Keratinocyte (primary cell): Measurements from ENCODE around the gene OR9Q2. TPM values are rescaled to one million over a fixed set of nuclear protein-coding genes. Genes with fewer than 3 reads are reported as not detected.

Source experiments
- DNase-seq: peaks from one replicate; pipeline ENCODE4 v3.0.0-alpha.2; 2011; ENCODE audit warnings: low read depth, missing footprints, low spot score
- FAIRE-seq: peaks from 2 replicates; lab custom pipeline; 2011; peaks lifted over from hg19 to GRCh38; lab: Jason Lieb, UNC
- H2AFZ ChIP-seq: 2 replicates; pipeline ENCODE4 v1.6.0; 2012; ENCODE audit warnings: low read length, control low read depth, inconsistent platforms; ENCODE audit not compliant: control insufficient read depth
- H3K27ac ChIP-seq: 2 replicates; pipeline ENCODE4 v1.5.1; 2011; ENCODE audit warnings: low read length; ENCODE audit not compliant: control insufficient read depth, insufficient read depth
- H3K27me3 ChIP-seq: 3 replicates; pipeline ENCODE4 v1.6.0; 2011; ENCODE audit warnings: low read length; ENCODE audit not compliant: control insufficient read depth, insufficient read depth; ENCODE audit errors: extremely low read depth
- H3K36me3 ChIP-seq, 2 experiments: 2 replicates in 1 of 2; 3 replicates in 1 of 2; pipeline ENCODE4 v1.5.1; 2011; ENCODE audit warnings: low read length in 2 of 2, mild to moderate bottlenecking in 1 of 2; ENCODE audit not compliant: control insufficient read depth in 2 of 2, insufficient read depth in 2 of 2; ENCODE audit errors: extremely low read depth in 1 of 2
- H3K4me1 ChIP-seq: 3 replicates; pipeline ENCODE4 v1.5.1; 2011; ENCODE audit warnings: low read length; ENCODE audit not compliant: control insufficient read depth, insufficient read depth; ENCODE audit errors: extremely low read depth
- H3K4me2 ChIP-seq: 3 replicates; pipeline ENCODE4 v1.6.0; 2011; ENCODE audit warnings: low read depth, low read length; ENCODE audit not compliant: control insufficient read depth, insufficient read depth; ENCODE audit errors: extremely low read depth
- H3K4me3 ChIP-seq, 3 experiments: fragments of 200-600 bp in 1 of 3; sonication (generic) in 1 of 3; 2 replicates in 2 of 3; 3 replicates in 1 of 3; pipeline ENCODE4 v1.5.1; 2011 to 2016; ENCODE audit warnings: low read length in 3 of 3, mild to moderate bottlenecking in 3 of 3, control low read depth in 2 of 3, inconsistent platforms in 1 of 3, low read depth in 1 of 3, mixed read lengths in 1 of 3, mixed run types in 1 of 3, moderate library complexity in 1 of 3; ENCODE audit not compliant: control insufficient read depth in 2 of 3, insufficient read depth in 2 of 3; ENCODE audit errors: extremely low read depth in 1 of 3
- H3K79me2 ChIP-seq: 2 replicates; pipeline ENCODE4 v1.6.0; 2012; ENCODE audit warnings: low read length; ENCODE audit not compliant: control insufficient read depth, insufficient read depth
- H3K9ac ChIP-seq: 3 replicates; pipeline ENCODE4 v1.6.0; 2011; ENCODE audit warnings: low read length; ENCODE audit not compliant: control insufficient read depth, insufficient read depth; ENCODE audit errors: extremely low read depth
- H3K9me1 ChIP-seq: 3 replicates; pipeline ENCODE4 v1.6.0; 2011; ENCODE audit warnings: low read length; ENCODE audit not compliant: control insufficient read depth, insufficient read depth; ENCODE audit errors: extremely low read depth
- H3K9me3 ChIP-seq: 2 replicates; pipeline ENCODE4 v1.5.1; 2012; ENCODE audit warnings: low read depth, low read length; ENCODE audit not compliant: control insufficient read depth
- H4K20me1 ChIP-seq: 3 replicates; pipeline ENCODE4 v1.6.0; 2011; ENCODE audit warnings: low read length; ENCODE audit not compliant: control insufficient read depth, insufficient read depth; ENCODE audit errors: extremely low read depth
- CTCF ChIP-seq, 3 experiments: IDR thresholded peaks in 1 of 3; conservative IDR thresholded peaks in 1 of 3; optimal IDR thresholded peaks in 1 of 3; 2 replicates in 2 of 3; 3 replicates in 1 of 3; pipeline versions ENCODE3 to v1.5.1; 2011; ENCODE audit warnings: low read length in 3 of 3, mild to moderate bottlenecking in 3 of 3, moderate library complexity in 2 of 3, control low read depth in 1 of 3, inconsistent platforms in 1 of 3; ENCODE audit not compliant: insufficient read depth in 2 of 3; ENCODE audit errors: extremely low read depth in 1 of 3
- EZH2 ChIP-seq: IDR thresholded peaks from one replicate; pipeline ENCODE4 v1.6.1; 2012; ENCODE audit warnings: inconsistent platforms, mild to moderate bottlenecking, low read length, moderate library complexity
- dilution Hi-C: fragments of 300-500 bp; cut with MboI; formaldehyde crosslinking; loops from one replicate; pipeline ENCODE4 v1.7.0; 2020; ENCODE audit warnings: low sequenced_read_pairs; ENCODE audit not compliant: extremely low pct_ligation_motif_present
- polyA plus RNA-seq, 5 experiments: library from polyadenylated mRNA; depleted of rRNA in 3 of 5; stranded (reverse) in 3 of 5; stranded (forward) in 1 of 5; unstranded in 1 of 5; fragments of >200 nt; gene quantifications; 1 replicate in 1 of 5; 2 replicates in 3 of 5; 3 replicates in 1 of 5; pipeline versions ENCODE4 v1.2.1 to v1.2.3, GENCODE V29; 2011 to 2012; ENCODE audit warnings: missing spikeins in 2 of 5, low read depth in 1 of 5, low replicate concordance in 1 of 5

The OR9Q2 gene
- polyA plus RNA-seq, 1 donor (not counting 4 experiments of a cell fraction or from before 2014, with no cell fraction given) = not detected

- TF ChIP-seq EZH2 = no peak
- no peak for TF ChIP-seq CTCF (optimal IDR thresholded peaks at IDR 0.05 in 1 of 3, IDR thresholded peaks at IDR 0.05 in 1 of 3, conservative IDR thresholded peaks at IDR 0.05 in 1 of 3; ENCODE audit: extremely low read depth in 1 of 3, insufficient read depth in 2 of 3, low read length in 3 of 3)
- no peaks in the 10 kb centered on the region for H3K36me3 ChIP-seq
Observed at GRCh38 chr11:58152781-58153180, 36.1 kb upstream of the OR9Q2 start.

GRCh38 chr11:58164389-58164788, 24.5 kb upstream of the OR9Q2 start:
- no peaks in the 10 kb centered on the region for H3K9me3 ChIP-seq
- H3K9me1 ChIP-seq = no peaks in the 10 kb centered on the region
- no peaks in the 10 kb centered on the region for H3K79me2 ChIP-seq
- no peak overlapping the region for H3K27ac ChIP-seq
- no peak overlapping the region for H3K4me2 ChIP-seq
- H2AFZ ChIP-seq = no peak overlapping the region
- no peak for TF ChIP-seq CTCF (optimal IDR thresholded peaks at IDR 0.05 in 1 of 3, IDR thresholded peaks at IDR 0.05 in 1 of 3, conservative IDR thresholded peaks at IDR 0.05 in 1 of 3; ENCODE audit: extremely low read depth in 1 of 3, insufficient read depth in 2 of 3, low read length in 3 of 3)
- TF ChIP-seq EZH2 = no peak
- no peaks in the 10 kb centered on the region for H3K36me3 ChIP-seq
- no peaks in the 10 kb centered on the region for H4K20me1 ChIP-seq
- DNase-seq (no peak), FAIRE-seq (no peak)
- no peaks in the 10 kb centered on the region for H3K4me1 ChIP-seq
- H3K4me3 ChIP-seq = no peak overlapping the region
- no peak overlapping the region for H3K9ac ChIP-seq
- no peaks in the 10 kb centered on the region for H3K27me3 ChIP-seq
- dilution Hi-C loops = no loop called here

More at GRCh38 chr11:58152781-58153180, 36.1 kb upstream of the OR9Q2 start:
- no peaks in the 10 kb centered on the region for H3K27me3 ChIP-seq
- DNase-seq (no peak), FAIRE-seq (no peak)
- no peak overlapping the region for H3K27ac ChIP-seq
- no peaks in the 10 kb centered on the region for H3K79me2 ChIP-seq
- no peaks in the 10 kb centered on the region for H3K9me3 ChIP-seq
- H3K4me1 ChIP-seq = no peaks in the 10 kb centered on the region
- H2AFZ ChIP-seq = no peak overlapping the region
- no peaks in the 10 kb centered on the region for H3K9me1 ChIP-seq
- H3K4me2 ChIP-seq = no peak overlapping the region
- dilution Hi-C loops = no loop called here
- no peaks in the 10 kb centered on the region for H4K20me1 ChIP-seq
- H3K4me3 ChIP-seq = no peak overlapping the region
- no peak overlapping the region for H3K9ac ChIP-seq
